ENCODE measurements around the gene STK36. TPM values are rescaled to one million over a fixed set of nuclear protein-coding genes. Genes with fewer than 3 reads are reported as not detected.

The STK36 gene, protein sequence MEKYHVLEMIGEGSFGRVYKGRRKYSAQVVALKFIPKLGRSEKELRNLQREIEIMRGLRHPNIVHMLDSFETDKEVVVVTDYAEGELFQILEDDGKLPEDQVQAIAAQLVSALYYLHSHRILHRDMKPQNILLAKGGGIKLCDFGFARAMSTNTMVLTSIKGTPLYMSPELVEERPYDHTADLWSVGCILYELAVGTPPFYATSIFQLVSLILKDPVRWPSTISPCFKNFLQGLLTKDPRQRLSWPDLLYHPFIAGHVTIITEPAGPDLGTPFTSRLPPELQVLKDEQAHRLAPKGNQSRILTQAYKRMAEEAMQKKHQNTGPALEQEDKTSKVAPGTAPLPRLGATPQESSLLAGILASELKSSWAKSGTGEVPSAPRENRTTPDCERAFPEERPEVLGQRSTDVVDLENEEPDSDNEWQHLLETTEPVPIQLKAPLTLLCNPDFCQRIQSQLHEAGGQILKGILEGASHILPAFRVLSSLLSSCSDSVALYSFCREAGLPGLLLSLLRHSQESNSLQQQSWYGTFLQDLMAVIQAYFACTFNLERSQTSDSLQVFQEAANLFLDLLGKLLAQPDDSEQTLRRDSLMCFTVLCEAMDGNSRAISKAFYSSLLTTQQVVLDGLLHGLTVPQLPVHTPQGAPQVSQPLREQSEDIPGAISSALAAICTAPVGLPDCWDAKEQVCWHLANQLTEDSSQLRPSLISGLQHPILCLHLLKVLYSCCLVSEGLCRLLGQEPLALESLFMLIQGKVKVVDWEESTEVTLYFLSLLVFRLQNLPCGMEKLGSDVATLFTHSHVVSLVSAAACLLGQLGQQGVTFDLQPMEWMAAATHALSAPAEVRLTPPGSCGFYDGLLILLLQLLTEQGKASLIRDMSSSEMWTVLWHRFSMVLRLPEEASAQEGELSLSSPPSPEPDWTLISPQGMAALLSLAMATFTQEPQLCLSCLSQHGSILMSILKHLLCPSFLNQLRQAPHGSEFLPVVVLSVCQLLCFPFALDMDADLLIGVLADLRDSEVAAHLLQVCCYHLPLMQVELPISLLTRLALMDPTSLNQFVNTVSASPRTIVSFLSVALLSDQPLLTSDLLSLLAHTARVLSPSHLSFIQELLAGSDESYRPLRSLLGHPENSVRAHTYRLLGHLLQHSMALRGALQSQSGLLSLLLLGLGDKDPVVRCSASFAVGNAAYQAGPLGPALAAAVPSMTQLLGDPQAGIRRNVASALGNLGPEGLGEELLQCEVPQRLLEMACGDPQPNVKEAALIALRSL (N-terminal part only)
- total RNA-seq: 16.2 and 25.9 TPM in 2 replicates

GRCh38 chr2:218671654-218672566 is at the start of gene STK36, which contains the start of gene RNF25:
Gene STK36, plus strand, starts transcription at chr2:218672086. Its CDS starts 744 bp downstream, at chr2:218672830.
Gene RNF25, minus strand, starts transcription at chr2:218672002. Its CDS starts 32 bp downstream, at chr2:218671970.

GRCh38 chr2:218659258-218659987 is 12.5 kb upstream of the STK36 start, which contains the start of the genes BCS1L and ZNF142:
Gene BCS1L, plus strand, starts transcription at chr2:218659683. Its CDS starts 1,305 bp downstream, at chr2:218660988.
Gene ZNF142, minus strand, starts transcription at chr2:218659623. Its CDS starts 3,194 bp downstream, at chr2:218656429.

DNA sequence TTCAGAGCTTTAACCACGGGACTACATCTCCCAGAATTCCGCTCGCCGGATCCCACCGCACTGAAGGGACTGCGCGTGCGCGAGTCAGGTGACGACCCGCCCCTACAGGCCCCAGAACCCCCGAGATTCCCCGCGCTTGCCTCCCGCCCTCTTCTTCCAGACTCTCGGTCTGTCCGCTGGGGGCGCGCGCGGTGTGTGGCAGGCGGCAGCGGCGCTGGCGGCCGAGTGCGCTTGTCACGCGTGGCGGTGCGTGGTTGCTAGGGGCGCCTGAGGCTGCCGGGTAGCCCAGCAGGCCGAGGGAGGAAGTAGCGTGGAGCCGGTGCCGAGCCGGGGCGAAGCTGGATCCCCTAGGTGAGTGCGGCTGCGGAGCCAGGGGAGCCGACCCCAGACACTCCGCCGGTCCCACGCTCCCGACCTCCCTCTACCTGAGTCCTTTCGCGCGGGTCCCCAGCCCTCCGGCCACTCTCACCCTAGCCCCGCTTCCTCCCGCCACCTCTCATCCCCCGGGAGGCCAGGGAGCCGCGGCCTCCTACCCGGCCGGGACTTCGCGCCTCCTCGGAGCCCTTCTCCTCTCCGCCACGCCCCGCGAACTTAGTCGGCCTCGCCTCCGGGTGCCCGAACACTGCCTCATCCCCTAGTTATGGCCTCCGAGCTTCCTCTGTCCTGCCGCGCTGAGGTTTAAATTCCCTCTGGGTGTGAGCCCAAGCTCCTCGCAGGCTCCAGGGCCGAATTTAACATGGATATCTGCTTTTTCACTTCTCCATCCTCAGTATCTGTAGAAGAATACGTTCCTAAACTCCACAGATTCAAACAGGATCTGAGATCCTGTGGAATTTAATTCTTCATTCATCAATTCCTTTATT is 39.0 kb downstream of the STK36 start, which contains the start of gene TTLL4:
TSS of gene TTLL4 (plus strand) at position 149 of the 863 bp plus-strand sequence. CDS start 26,842 bp downstream, outside the sequence.

Other genes with a start within 250 kb of the STK36 start
- 3.8 and 6.6 TPM in 2 replicates for gene USP37, start 103.7 kb upstream of the STK36 start, total RNA-seq
- 22.2 and 23.9 TPM in 2 replicates for gene CNOT9, start 103.2 kb upstream of the STK36 start, total RNA-seq
- gene PLCD4, start 64.2 kb upstream of the STK36 start, total RNA-seq: 6.1 and 7.6 TPM in 2 replicates
- gene ZNF142, start 12.5 kb upstream of the STK36 start, total RNA-seq: 3.4 and 4.6 TPM in 2 replicates
- 27.9 and 36.4 TPM in 2 replicates for gene BCS1L, start 12.4 kb upstream of the STK36 start, total RNA-seq
- gene RNF25, start 84 bp upstream of the STK36 start, total RNA-seq: 27.4 and 31.3 TPM in 2 replicates
- gene TTLL4, start 38.7 kb downstream of the STK36 start, total RNA-seq: 4.1 TPM in 2 replicates
- gene CYP27A1, start 110.1 kb downstream of the STK36 start, total RNA-seq: 26.2 and 36.0 TPM in 2 replicates
- gene PRKAG3, start 159.7 kb downstream of the STK36 start, total RNA-seq: not detected in 2 replicates
- gene WNT6, start 187.7 kb downstream of the STK36 start, total RNA-seq: not detected in 2 replicates
- gene WNT10A, start 208.8 kb downstream of the STK36 start, total RNA-seq: not detected in 2 replicates

Measured in bronchial smooth muscle cell (primary cell).